Activated CD4-positive, alpha-beta T cell treated with anti-CD3 and anti-CD28 coated beads, Interleukin-2, amount 50 U/mL, for 16 hours (primary cell): ENCODE results near the gene MATN4.
A peak's percentile ranks its signal among the peaks of the same experiment; 100 is the strongest.
"Not testable (repeated sequence)": the region's sequence is repeated elsewhere in the genome, so short reads cannot be mapped to it uniquely, and the experiment has no call there.

Experiments used
- DNase-seq: peaks from one replicate; pipeline ENCODE4 v3.0.0-alpha.2; 2020

MATN4 gene, protein sequence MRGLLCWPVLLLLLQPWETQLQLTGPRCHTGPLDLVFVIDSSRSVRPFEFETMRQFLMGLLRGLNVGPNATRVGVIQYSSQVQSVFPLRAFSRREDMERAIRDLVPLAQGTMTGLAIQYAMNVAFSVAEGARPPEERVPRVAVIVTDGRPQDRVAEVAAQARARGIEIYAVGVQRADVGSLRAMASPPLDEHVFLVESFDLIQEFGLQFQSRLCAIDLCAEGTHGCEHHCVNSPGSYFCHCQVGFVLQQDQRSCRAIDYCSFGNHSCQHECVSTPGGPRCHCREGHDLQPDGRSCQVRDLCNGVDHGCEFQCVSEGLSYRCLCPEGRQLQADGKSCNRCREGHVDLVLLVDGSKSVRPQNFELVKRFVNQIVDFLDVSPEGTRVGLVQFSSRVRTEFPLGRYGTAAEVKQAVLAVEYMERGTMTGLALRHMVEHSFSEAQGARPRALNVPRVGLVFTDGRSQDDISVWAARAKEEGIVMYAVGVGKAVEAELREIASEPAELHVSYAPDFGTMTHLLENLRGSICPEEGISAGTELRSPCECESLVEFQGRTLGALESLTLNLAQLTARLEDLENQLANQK

DNA sequence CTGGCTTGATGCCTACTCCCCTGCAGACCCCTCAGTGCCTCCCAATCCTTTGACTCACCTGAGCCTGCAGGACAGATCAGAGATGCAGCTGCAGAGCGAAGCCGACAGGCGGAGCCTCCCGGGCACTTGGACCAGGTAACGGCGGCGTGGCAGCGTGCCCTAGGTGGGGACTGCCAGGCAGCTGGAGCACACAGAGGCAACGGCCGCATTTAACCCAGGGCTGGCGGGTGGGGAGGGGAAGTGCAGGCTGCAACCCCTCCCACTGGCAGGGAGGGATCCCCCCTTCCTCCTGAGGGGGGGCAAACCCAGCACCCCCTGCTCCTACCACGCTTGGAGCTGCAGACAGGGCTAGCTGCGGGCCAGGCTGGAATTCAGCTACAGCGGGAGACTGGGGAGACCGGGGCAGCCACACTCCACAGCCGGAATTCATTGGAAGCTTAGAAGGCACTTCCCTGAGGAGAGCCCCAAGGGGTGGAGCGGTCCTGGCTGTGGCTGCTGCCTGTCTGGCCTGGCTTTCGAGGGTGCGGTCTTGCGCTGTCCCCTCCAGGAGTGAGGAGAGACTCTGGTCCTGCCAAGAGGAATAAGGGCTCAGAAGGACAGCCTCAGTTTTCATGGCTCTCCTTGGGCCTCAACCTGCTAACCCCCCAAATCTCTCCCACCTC lies at the start of gene MATN4:
TSS of gene MATN4 (minus strand) at position 183 of the 662 bp plus-strand sequence. CDS start 2,717 bp downstream, outside the sequence.
- DNase-seq: no peak

DNA sequence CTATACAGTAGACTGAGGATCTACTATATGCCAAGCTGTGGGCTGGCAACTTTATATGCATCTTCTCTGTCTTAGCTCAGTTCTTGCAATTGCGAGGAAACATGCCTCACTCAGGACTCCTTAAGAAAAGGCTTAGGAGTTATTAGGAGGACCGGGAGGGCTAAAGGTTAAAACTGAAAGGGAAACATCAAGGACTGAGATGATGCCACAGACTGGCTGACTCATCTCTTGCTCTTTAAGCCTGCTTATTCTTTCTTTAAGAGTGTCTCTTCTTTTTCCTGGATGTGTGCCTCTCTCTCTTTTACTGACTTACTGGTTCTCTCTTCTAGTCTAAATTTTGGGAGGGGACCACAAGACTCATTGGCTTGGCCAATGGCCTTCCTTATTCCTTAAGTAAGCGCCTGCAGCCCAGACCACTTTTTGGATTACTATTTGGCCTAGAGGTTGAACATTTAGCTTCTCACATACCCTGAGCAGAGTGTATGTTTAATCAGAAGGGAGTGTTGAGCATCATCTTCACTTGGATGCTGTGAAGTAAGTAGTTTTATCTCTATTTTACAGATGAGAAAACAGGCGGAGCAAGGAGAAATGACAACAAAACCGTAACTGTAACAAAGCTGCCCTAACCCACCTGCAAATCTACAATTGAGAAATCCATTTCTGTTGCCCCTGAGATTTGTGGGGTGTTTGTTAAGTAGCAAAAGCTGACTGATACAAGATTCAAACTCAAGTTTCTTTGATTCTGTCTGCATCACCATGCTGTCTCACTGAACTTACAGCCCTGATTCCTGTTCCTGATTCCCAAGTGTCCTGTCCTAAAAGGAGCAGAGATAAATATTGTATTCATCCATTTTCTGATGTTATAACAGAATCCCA lies 47.3 kb upstream of the MATN4 start:
- DNase-seq: peak; percentile 68

DNA sequence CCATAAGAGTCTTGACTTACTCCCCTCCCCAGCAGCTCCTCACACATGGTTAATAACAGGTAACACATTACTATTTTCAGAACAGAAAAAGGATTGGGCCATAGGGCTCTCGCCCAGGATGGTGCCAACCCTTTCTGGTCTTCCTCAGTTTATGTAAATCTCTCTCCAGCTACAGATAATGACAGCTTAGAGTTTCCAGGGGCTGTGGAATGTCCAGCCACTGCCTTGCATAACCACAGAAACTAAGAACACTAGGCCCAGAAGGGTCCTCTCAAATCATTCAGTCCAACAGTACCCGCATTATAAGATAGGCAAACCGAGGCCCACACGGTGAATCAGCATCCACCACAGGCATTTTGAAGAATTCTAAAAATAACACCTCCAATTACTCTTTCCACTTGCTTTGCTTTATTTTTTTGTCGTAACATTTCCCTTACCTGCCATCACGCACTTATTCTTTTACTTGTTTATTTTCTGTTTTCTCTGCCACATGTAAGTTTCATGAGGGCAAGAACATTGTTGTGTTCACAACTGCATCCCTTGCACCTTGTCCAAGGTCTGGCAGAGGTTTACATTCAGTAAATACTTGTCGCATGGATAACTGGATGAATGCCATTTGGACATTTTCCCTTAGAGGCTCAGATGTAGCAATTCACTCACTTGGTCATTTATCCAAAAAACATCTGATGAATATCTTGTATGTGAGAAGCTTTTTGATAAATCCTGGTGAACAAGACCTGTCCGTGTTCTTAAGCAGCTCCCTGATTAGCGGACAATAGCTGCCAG lies 46.5 kb upstream of the MATN4 start:
- peak; percentile 42 for DNase-seq

DNA sequence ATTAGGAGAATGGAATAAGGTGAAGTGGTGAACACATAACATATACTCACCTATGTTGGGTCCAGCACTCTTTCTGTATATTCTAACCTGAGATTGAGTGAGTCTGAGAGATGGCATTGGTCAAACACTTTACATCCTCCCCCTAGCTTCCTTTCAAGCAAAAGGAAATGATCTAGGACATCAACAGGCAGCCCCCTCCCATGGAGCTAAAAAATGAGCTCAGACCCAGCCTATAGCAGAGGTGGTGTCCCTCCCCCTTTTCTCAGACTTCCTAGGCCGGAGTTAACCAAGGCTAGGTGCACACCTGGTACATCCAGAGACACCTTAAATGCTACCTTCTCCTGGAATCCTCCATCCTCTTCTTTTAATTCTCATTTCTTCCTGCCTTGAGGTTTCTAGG lies 45.6 kb upstream of the MATN4 start:
- no peak for DNase-seq

DNA sequence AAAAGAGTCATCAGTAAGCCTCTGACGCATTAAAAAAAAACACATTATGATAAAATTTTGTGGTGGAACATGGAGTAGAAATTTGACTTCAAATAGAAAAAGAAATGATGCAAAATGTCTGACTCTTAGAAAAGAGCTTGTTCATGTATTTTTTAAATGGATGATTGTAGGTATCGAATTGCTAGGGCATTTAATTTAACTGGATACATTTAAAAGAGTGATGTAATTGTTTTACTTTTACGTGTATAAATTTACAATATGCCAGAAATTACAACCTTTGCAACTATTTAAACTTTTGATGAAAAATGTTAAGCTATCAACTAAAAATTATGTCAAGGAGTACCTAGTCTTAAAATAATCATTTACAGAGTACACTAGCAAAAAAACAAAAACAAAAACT lies 44.6 kb upstream of the MATN4 start:
- DNase-seq: no peak

DNA sequence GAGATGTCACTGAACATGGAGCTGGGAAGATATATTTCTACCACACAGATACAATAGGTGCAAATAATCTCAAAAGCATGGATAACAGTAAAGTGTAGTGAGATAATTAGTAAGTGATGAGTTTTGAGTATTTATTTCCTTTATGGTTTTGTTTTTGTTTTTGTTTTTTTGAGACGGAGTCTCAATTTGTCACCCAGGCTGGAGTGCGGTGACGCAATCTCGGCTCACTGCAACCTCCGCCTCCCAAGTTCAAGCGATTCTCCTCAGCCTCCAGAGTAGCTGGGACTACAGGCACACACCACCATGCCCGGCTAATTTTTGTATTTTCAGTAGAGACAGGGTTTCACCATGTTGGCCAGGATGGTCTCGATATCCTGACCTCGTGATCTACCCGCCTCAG lies 42.7 kb upstream of the MATN4 start:
- not testable (repeated sequence) for DNase-seq

DNA sequence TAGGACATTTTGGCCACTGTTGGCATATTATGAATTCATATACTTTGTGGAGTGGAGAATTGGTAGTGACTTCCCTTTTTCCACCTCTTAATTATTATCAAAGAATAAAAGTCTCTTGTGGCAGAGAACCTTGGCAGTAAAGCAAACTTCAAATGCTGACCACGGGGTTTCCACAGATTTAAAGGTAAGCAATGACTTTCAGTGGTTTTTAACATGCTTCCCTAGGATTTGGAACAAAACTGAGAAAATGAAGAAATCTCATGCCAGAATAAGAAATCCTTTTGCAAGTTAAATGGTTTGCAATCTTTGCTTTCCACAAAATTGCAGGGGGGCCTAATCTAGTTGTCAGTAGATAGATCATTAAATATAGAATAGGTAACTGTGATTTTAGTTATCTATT lies 42.1 kb upstream of the MATN4 start:
- no peak for DNase-seq

DNA sequence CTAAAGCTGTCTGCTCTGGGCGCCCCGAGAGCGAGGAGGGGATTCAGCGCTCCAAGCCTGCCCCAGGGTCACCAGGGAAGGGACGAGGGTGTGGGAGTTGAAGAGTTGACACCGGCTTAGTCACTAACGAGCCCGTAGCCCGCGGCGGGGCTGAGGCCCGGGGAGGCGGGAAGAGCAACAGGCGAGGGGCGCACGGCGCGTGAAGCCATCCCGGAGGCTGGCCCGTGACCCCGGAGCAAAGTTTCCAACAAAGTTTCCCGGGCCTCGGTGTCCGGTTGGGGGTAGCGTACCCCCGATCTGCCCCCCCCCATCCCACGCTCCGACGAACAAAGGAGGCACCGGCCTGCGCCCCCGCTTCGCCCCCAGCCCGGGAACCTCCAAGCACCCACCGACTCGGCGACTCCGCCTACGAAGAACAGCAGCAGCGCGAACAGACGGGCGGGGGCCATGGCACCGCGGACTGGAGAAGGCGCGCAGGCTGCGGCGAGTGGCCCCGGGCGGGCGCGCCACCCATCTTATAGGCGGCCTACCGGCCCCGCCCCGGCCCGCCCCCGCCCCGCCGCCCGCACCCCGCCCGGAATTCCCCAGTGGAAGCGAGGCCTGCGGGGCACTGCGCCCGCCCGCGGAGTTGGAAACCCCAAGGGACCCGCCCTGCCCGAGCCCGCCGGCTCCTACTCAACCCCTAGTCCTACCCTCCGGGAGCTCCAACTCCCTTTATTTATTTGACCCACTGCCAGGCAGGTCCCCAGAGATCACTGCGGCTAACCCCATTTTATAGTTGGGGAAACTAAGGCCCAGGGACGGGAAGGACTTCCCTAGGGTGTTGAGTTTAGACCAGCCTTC lies 40.1 kb upstream of the MATN4 start, which contains the start of gene SDC4:
TSS of gene SDC4 (minus strand) at position 489 of the 843 bp plus-strand sequence. CDS start at position 449, 40 bp downstream.
- DNase-seq: peak; percentile 67

DNA sequence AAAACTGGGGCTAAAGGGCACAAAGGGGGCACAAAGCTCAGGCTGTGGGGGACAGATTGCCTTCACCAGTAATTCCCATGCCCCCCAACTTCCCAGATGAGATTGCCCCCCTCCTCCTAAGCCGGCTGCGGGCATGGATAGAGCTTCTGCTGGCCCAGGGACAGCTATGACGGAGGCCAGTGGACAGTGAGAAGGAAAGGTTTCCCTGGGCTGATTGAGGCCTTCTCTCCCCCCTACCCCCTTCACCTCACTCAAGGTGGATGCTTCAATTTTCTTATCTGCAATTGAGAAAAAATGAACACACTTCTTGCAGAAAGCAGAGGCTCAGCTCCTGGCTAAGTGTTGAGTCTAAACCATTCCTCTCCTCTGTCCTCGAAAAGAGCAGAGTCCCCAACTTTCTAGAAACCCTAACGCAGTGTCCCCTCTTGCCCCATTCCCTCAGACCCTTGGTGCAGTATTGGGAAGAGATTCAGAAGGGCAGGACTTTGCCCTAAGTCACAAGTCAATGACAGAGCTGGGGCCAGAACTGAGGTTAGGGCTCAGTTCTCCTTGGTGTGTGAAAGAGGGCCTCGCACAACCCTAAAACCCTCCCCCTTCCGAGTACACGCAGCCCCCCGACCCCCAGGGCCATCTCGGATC lies 39.3 kb upstream of the MATN4 start:
- DNase-seq: no peak

DNA sequence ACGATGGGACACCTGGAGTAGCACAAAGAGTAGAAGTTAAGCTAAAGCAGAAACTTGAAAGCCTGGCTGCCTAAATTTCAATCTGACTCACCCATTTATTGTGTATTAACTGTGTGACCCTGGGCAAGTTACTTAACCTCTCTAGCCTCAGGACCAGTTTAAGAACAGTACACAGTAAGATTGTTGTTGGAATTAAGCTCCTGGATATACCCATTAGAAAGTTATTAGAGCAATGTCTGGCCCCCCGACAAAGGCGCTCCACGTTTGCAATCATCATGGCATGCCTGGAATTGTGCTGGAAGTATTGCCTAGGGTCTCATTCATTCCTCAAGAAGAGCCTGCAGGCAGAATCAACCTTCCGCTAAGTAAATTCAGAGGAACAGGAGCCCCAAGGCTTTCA lies 38.8 kb upstream of the MATN4 start:
- DNase-seq: peak; percentile 25

DNA sequence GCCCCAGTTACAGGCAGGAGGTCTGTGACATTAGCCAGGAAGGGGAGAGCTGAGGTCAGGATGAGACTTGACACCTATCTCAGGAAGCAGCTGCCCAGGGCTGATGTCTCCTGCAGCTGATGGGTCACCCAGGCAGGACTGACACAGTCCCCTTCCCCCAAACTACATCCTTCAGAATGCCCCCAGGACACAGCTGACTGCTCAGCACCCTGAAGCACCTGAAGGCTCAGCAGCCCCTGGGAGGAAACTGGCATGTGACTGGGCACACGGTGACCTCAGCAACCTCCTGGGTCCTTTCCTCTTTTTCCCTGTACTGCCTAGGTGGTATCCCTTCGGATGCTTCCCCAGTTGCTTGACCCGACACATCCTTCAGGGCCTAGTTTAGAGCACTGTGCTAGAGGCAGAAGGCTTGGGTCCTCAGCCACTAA lies 38.2 kb upstream of the MATN4 start:
- peak; percentile 36 for DNase-seq

DNA sequence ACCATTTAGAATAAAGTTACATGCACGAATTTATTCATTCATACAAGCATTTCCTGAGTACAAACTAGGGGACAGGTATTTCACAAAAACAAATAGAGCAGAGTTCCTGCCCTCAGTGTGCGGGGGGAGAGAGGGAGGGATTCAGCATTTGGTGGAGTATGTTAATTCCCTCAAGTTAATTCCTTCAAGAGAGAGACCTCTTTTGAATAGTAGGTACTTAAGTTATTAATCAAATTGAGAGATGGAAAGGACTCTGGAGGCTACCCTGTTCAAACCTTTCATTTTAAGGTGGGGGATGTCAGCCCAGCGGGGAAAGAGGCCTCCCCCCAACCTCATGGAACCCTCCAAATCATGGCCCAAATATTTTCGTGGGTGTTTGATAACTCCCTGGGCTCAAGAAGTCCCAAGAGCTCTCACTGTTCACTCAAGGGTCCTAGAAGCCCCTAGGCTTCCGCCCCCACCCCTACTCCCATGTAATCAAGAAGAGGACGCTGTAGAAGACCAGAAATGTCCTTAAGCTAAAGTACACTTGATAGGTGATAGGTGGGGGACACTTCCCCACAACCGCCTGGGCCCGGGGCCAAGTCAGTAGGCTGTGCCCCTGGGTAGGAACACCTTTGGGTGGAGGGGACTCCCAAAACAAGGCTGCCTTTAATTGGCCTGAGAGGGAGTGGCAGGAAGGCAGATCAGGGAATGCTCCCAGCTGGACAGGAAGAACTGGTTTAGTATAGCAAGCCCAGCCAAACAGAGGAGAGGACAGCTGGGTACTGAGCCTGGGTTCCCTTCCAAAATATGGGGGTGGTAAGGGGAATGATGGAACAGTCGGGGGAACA lies 37.2 kb upstream of the MATN4 start:
- DNase-seq: no peak

DNA sequence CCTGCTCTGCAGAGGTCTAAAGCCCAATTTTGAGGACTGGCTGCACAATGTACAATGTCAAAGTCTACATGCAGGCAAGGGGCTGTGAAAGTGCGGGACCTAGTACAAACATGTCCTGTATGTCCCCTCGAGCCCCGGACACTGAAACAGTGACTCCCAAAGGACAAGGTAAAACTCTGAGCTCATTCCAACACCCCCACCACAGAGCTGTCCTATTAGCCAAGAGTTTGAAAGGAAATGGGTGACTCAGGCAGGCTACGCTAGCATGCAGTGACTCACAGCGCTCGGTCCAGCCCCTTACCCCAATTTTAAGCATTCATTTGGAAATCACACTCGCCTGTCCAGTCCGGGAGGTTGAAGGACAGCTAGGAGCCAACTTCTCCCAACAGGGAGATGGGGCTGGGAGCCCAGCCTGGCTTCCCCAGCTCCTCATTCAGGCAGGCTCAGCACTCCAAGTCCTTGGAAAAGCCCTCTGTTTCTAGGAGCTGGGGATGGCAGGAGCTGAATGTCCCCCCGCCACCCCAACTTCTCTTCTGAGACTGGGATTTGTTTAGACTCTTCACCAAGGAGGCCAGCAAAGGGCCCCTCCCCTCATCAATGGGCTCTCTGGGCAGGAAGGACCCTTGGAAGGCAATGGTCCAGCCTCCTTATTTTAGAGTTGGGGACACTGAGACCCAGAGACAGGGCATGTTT lies 36.2 kb upstream of the MATN4 start:
- peak; percentile 37 for DNase-seq

DNA sequence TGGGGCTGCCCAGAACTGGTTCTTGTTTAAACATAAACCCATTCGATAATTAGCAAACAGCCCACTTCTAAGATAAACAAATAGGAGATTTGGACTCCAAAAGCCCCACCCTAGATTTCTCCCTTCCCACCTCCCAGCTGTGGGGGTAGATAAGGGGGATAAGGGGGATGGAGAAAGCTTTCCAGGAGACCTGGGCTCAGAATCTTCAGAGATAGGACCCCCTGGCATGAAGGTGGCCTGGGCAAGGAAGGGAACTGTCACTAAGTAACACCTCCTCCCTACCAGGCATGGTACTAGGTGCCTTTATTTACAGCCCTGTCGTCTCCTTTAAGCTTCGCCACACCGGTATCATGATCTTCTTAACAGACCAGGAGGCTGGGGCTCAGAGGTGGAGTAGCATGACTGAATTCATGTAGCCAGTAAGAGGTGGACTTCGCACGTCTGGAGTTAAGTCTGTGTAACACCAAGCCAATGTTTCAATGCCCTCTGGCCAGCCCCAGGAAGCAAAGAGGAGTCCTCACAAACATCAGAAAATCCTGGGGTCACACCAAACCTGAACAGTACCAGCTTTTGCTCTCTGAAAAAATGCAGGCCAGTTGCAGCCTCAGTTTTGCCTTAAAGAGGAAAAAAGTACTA lies 35.6 kb upstream of the MATN4 start:
- no peak for DNase-seq

DNA sequence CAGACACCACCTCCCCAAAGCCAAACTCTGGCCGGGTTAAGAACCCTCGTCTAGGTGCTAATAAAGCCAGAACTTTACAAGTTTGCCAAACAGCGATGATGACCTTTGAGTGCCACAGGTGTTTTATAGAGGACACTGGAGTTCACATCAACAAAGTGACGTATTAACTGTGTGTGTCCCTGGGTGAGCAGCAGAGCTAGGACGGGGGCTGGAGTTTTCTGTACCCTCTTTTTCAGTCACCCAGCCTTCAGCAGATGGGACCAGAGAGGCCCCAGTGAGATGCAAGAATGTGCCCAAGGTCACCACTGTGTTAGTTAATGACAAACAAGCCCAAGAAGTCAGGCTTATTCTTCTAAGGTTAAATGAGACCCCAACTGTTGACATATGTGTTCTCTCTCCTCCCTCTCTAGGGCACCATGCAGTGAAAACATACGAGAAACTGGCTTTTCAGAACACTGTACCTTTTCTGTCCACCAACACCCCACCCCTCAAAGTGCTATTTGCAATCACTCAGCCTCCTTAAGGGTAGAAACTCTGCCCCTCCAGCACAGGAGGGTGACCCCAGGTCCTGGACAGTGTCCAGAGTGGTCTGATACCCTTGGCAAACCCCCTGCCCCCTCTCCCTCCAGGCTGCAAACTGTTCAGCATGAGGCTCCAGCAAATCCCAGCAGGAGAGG lies 34.9 kb upstream of the MATN4 start:
- no peak for DNase-seq

DNA sequence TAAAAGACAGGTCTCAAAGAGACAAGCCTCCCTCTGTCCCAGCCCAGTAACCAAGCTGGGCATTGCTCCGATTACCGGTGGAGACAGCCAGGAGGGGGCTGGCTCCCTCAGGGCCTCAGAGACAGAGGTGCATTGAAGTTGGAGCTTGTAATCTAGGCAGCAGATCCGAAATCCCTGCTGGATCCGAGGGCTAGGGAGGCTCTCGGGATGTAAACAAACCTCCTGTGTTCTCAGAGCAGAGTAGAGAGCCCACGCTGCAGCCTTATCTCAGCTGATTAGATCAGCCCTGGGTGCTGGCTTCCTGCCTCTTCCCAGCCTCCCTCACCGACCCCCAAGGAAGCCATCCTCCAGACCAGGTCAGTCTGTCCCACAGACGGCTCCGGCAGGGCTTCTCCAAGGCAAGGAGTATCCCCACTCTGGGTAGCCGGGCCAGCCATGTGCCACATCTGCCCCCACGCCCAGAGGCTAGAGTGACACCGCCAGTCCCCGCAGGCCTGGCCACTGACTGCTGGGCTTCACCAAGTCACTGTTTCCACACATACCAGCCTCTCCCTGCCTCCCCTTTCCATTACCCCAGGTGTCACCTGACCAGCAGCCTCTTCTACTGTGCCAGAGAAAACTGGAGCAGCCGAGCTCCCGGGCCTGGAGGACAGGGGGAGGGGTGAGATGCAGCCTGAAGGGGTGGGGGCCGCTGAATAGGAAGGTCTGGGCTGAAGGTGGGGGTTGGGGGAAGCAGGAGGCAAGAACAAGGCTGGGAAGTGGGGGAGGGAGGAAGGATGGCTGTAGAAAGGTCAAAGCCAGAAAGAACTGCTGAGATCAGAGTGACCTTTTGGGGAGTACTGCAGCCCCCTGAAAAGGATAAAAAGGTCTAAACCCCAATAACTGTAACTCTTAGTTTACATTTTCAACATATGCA lies 34.1 kb upstream of the MATN4 start:
- no peak for DNase-seq

DNA sequence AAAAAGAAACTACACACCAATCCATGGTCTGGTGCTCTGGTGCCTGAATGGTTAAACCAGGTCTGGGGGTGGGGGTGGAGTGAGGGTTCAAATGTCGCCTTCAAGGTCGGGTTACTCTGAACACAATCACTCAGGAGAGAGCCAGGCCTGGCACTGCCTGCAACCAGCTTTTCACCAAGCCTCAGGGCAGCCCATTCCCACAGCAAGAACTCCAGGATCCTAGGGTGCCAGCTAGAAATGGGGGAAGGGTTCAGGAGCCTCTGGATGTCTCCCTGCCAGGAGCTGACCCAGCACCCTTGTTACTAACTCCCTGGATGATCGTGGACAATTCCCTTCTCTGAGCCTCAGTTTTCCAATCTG lies 33.5 kb upstream of the MATN4 start:
- no peak for DNase-seq
